Sigmoid colon (tissue), 7 donors: ENCODE data around the gene PALM3. TPM values are rescaled to one million over a fixed set of nuclear protein-coding genes. Genes with fewer than 3 reads are reported as not detected.

ENCODE experiments used
- DNase-seq: peaks from one replicate; pipeline ENCODE4 v3.0.0-alpha.2; 2019
- H3K27ac ChIP-seq, 4 donors: fragments of 200-600 bp; sonication (generic); one replicate each; pipeline ENCODE4 v1.5.1; 2016 to 2019; ENCODE audit warnings: mild to moderate bottlenecking in 1 of 4
- H3K27me3 ChIP-seq, 3 donors: fragments of 200-600 bp; sonication (generic); one replicate each; pipeline ENCODE4 v1.5.1; 2019; ENCODE audit warnings: mild to moderate bottlenecking in 1 of 3
- H3K36me3 ChIP-seq, 4 donors: fragments of 200-600 bp; sonication (generic); one replicate each; pipeline ENCODE4 v1.5.1; 2016 to 2019
- H3K4me1 ChIP-seq, 4 donors: fragments of 200-600 bp; sonication (generic); one replicate each; pipeline ENCODE4 v1.5.1; 2017 to 2019
- H3K4me3 ChIP-seq, 4 donors: fragments of 200-600 bp; sonication (generic); one replicate each; pipeline ENCODE4 v1.5.1; 2017 to 2019; ENCODE audit warnings: mild to moderate bottlenecking in 2 of 4, moderate library complexity in 1 of 4
- H3K9me3 ChIP-seq, 4 donors: fragments of 200-600 bp in 3 of 4; sonication (generic) in 3 of 4; one replicate each; pipeline versions ENCODE4 v1.5.1 to v1.6.1; 2013 to 2019
- CTCF ChIP-seq, 4 experiments: fragments of 450-650 bp in 3 of 4; fragments of 200-600 bp in 1 of 4; IDR thresholded peaks; one replicate each; pipeline ENCODE4 v1.5.1; 2016 to 2019; ENCODE audit warnings: antibody characterized with exemption in 4 of 4, mild to moderate bottlenecking in 3 of 4, moderate library complexity in 2 of 4
- EP300 ChIP-seq, 4 donors: sonication (generic); formaldehyde crosslinking; IDR thresholded peaks; one replicate each; pipeline ENCODE4 v1.6.1; 2017; ENCODE audit warnings: antibody characterized with exemption in 4 of 4
- POLR2A ChIP-seq, 2 donors: fragments of 450-650 bp; IDR thresholded peaks; one replicate each; pipeline ENCODE4 v1.6.1; 2016; ENCODE audit warnings: antibody characterized with exemption in 2 of 2, mild to moderate bottlenecking in 2 of 2, moderate library complexity in 2 of 2
- POLR2AphosphoS5 ChIP-seq, 4 donors: sonication (generic); formaldehyde crosslinking; IDR thresholded peaks; one replicate each; pipeline ENCODE4 v1.6.1; 2017; ENCODE audit warnings: antibody characterized with exemption in 4 of 4
- WGBS, 2 donors: extraction: QIAGEN DNeasy Blood & Tissue Kit; methylation state at CpG; one replicate each; pipeline ENCODE4 v1.1.7; 2013; 5-methylcytosine and 5-hydroxymethylcytosine counted together
- intact Hi-C: fragments of 100-400 bp; cut with DNase I; formaldehyde crosslinking; loops from one replicate; pipeline ENCODE4 v1.15.1; 2023
- polyA plus RNA-seq, 3 donors: library from polyadenylated mRNA; stranded (reverse); fragments of 200-250 nt; gene quantifications; one replicate each; pipeline ENCODE4 v1.2.3, GENCODE V29; 2013
- total RNA-seq, 4 donors: library from RNA; depleted of rRNA; stranded (reverse); fragments of >200 nt; gene quantifications; one replicate each; pipeline ENCODE4 v1.1.0, GENCODE V29; 2016
- donor health status: healthy with polysubstance abuse.
- donor health status: Bipolar disorder and iron deficiency.
- donor health status: healthy.

Gene PALM3
- total and polyA plus RNA-seq, 7 donors: 0.41 to 1.5 (median 0.66) TPM; not detected in 4

GRCh38 chr19:14070268-14071050 is 8.6 kb upstream of the PALM3 start:
- Histone ChIP-seq H3K4me3 (no peak overlapping the region), H3K27ac (no peak overlapping the region), H3K4me1 (peaks cover 0 to 36% (median 34%) of the 10 kb centered on the region in 4 donors), H3K27me3 (no peaks in the 10 kb centered on the region), H3K9me3 (no peaks in the 10 kb centered on the region), H3K36me3 (no peaks in the 10 kb centered on the region)
- 96% methylated on average over 43 of the region's 43 CpGs for WGBS, 2 donors
- intact Hi-C loops: no loop called here
- TF ChIP-seq POLR2AphosphoS5 (IDR thresholded peaks at IDR 0.05): no peak
- TF ChIP-seq EP300 (IDR thresholded peaks at IDR 0.05): no peak
- no peak for TF ChIP-seq POLR2A (IDR thresholded peaks at IDR 0.05)
- no peak for TF ChIP-seq CTCF (IDR thresholded peaks at IDR 0.05)
- DNase-seq: no peak

- WGBS, 2 donors: 74 to 75% methylated on average over 2 of the region's 2 CpGs
- no peaks in the 10 kb centered on the region for H3K4me1 ChIP-seq
- no peak overlapping the region for H3K27ac ChIP-seq
- TF ChIP-seq CTCF (IDR thresholded peaks at IDR 0.05) (no peak), POLR2AphosphoS5 (IDR thresholded peaks at IDR 0.05) (no peak), EP300 (IDR thresholded peaks at IDR 0.05) (no peak), POLR2A (IDR thresholded peaks at IDR 0.05) (no peak)
- peaks cover 5 to 18% (median 9%) of the 10 kb centered on the region in 3 donors for H3K27me3 ChIP-seq
- intact Hi-C loops: no loop called here
- H3K36me3 ChIP-seq: no peaks in the 10 kb centered on the region
- no peak overlapping the region for H3K4me3 ChIP-seq
- DNase-seq: no peak
- H3K9me3 ChIP-seq: no peaks in the 10 kb centered on the region
These were observed 4.3 kb upstream of the PALM3 start for GRCh38 chr19:14066134-14066533.

- intact Hi-C loops: no loop called here
- DNase-seq: no peak
- TF ChIP-seq POLR2AphosphoS5 (IDR thresholded peaks at IDR 0.05): no peak
- TF ChIP-seq POLR2A (IDR thresholded peaks at IDR 0.05): no peak
- TF ChIP-seq EP300 (IDR thresholded peaks at IDR 0.05): no peak
- TF ChIP-seq CTCF (IDR thresholded peaks at IDR 0.05): no peak
- Histone ChIP-seq H3K27me3 (peaks cover 5 to 48% (median 40%) of the 10 kb centered on the region in 3 donors), H3K9me3 (no peaks in the 10 kb centered on the region), H3K4me3 (no peak overlapping the region), H3K4me1 (peaks cover 0 to 3% (median 0%) of the 10 kb centered on the region in 4 donors), H3K36me3 (no peaks in the 10 kb centered on the region), H3K27ac (no peak overlapping the region)
- 83 to 84% methylated on average over 7 of the region's 7 CpGs for WGBS, 2 donors
These were observed 1.2 kb upstream of the PALM3 start for GRCh38 chr19:14063105-14063504.

GRCh38 chr19:14062558-14062855 is 631 bp upstream of the PALM3 start:
- intact Hi-C loops: no loop called here
- peaks cover 0 to 9% (median 5%) of the 10 kb centered on the region in 4 donors for H3K4me1 ChIP-seq
- no peak overlapping the region for H3K4me3 ChIP-seq
- 64 to 85% methylated on average over 5 of the region's 5 CpGs for WGBS, 2 donors
- H3K36me3 ChIP-seq: no peaks in the 10 kb centered on the region
- no peaks in the 10 kb centered on the region for H3K9me3 ChIP-seq
- H3K27ac ChIP-seq: no peak overlapping the region
- TF ChIP-seq POLR2A (IDR thresholded peaks at IDR 0.05): no peak
- no peak for TF ChIP-seq EP300 (IDR thresholded peaks at IDR 0.05)
- no peak for TF ChIP-seq CTCF (IDR thresholded peaks at IDR 0.05)
- TF ChIP-seq POLR2AphosphoS5 (IDR thresholded peaks at IDR 0.05): no peak
- H3K27me3 ChIP-seq: peaks cover 10 to 54% (median 46%) of the 10 kb centered on the region in 3 donors
- DNase-seq: no peak
